H54 (cell line): ENCODE measurements around the gene PER3.
"Not testable (repeated sequence)": the region's sequence is repeated elsewhere in the genome, so short reads cannot be mapped to it uniquely, and the experiment has no call there.

ENCODE experiments used
- DNase-seq: peaks from one replicate; pipeline ENCODE4 v3.0.0; 2011; ENCODE audit warnings: low spot score, mixed read lengths; ENCODE audit not compliant: insufficient read length
- FAIRE-seq: peaks from 3 replicates; lab custom pipeline; 2011; peaks lifted over from hg19 to GRCh38; lab: Jason Lieb, UNC
- POLR2A ChIP-seq: IDR thresholded peaks from 2 replicates; pipeline ENCODE4 v1.6.1; 2011; ENCODE audit warnings: low read depth, mild to moderate bottlenecking, low read length

PER3 gene

GRCh38 chr1:7785108-7785507 is 1.0 kb downstream of the PER3 start:
- no peak for DNase-seq
- FAIRE-seq = no peak
- no peak for TF ChIP-seq POLR2A

- TF ChIP-seq POLR2A = no peak
- DNase-seq = no peak
- FAIRE-seq = no peak
These were observed 2.7 kb downstream of the PER3 start for GRCh38 chr1:7786795-7787194.

GRCh38 chr1:7789828-7790227 is 5.7 kb downstream of the PER3 start:
- FAIRE-seq (no peak), DNase-seq (no peak)
- TF ChIP-seq POLR2A = no peak

- not testable (repeated sequence) for FAIRE-seq, DNase-seq
These were observed 6.9 kb downstream of the PER3 start for GRCh38 chr1:7791027-7791426.

- no peak for FAIRE-seq
- DNase-seq = no peak
- TF ChIP-seq POLR2A = no peak
These were observed 11.3 kb downstream of the PER3 start for GRCh38 chr1:7795406-7795805.

GRCh38 chr1:7805460-7805859 is 21.4 kb downstream of the PER3 start:
- no peak for DNase-seq
- no peak for FAIRE-seq
- TF ChIP-seq POLR2A = no peak

GRCh38 chr1:7808253-7808844 is 24.3 kb downstream of the PER3 start:
- DNase-seq (no peak), FAIRE-seq (peak; percentile 43)

GRCh38 chr1:7809742-7810141 is 25.7 kb downstream of the PER3 start:
- TF ChIP-seq POLR2A = no peak
- FAIRE-seq (no peak), DNase-seq (no peak)

More at GRCh38 chr1:7808253-7808844, 24.3 kb downstream of the PER3 start:
- no peak for TF ChIP-seq POLR2A

- peak; percentile 98 for FAIRE-seq
- no peak for TF ChIP-seq POLR2A
- peak; percentile 52 for DNase-seq
These were observed 26.3 kb downstream of the PER3 start for GRCh38 chr1:7810395-7810794.

GRCh38 chr1:7811476-7811875 is 27.4 kb downstream of the PER3 start:
- no peak for FAIRE-seq
- DNase-seq = no peak
- no peak for TF ChIP-seq POLR2A

- FAIRE-seq (no peak), DNase-seq (no peak)
- TF ChIP-seq POLR2A = no peak
These were observed 29.7 kb downstream of the PER3 start for GRCh38 chr1:7813677-7814373.

GRCh38 chr1:7821282-7821681 is 37.2 kb downstream of the PER3 start:
- DNase-seq (no peak), FAIRE-seq (no peak)
- no peak for TF ChIP-seq POLR2A

- FAIRE-seq (no peak), DNase-seq (no peak)
- no peak for TF ChIP-seq POLR2A
These were observed 40.6 kb downstream of the PER3 start for GRCh38 chr1:7824701-7825100.

- DNase-seq (no peak), FAIRE-seq (no peak)
- TF ChIP-seq POLR2A = no peak
These were observed 42.3 kb downstream of the PER3 start for GRCh38 chr1:7826363-7826762.

GRCh38 chr1:7827126-7827955 is 43.2 kb downstream of the PER3 start:
- no peak for DNase-seq
- no peak for TF ChIP-seq POLR2A
- no peak for FAIRE-seq
